Measurements from ENCODE around the gene MPP4. TPM values are rescaled to one million over a fixed set of nuclear protein-coding genes. Genes with fewer than 3 reads are reported as not detected.
"Not testable (repeated sequence)": the region's sequence is repeated elsewhere in the genome, so short reads cannot be mapped to it uniquely, and the experiment has no call there.

The MPP4 gene
- polyA plus RNA-seq, 1 donor = 0.47 TPM

- DNase-seq = not testable (repeated sequence)
These were observed 27.2 kb downstream of the MPP4 start for GRCh38 chr2:201671205-201671604.

GRCh38 chr2:201669865-201670264 lies 28.6 kb downstream of the MPP4 start:
- no peak for DNase-seq

GRCh38 chr2:201668402-201668910 lies 30.0 kb downstream of the MPP4 start:
- DNase-seq = no peak

- DNase-seq = no peak
These were observed 34.1 kb downstream of the MPP4 start for GRCh38 chr2:201664334-201664733.

- DNase-seq = no peak
These were observed 37.1 kb downstream of the MPP4 start for GRCh38 chr2:201661366-201661765.

- no peak for DNase-seq
These were observed 38.0 kb downstream of the MPP4 start for GRCh38 chr2:201660293-201660895.

- no peak for DNase-seq
These were observed 41.7 kb downstream of the MPP4 start for GRCh38 chr2:201656740-201657139.

- DNase-seq = no peak
These were observed 42.3 kb downstream of the MPP4 start for GRCh38 chr2:201656102-201656501.

- DNase-seq = no peak
These were observed 43.6 kb downstream of the MPP4 start for GRCh38 chr2:201654616-201655384.

- no peak for DNase-seq
These were observed 45.2 kb downstream of the MPP4 start for GRCh38 chr2:201653221-201653620.

GRCh38 chr2:201649442-201649841 lies 49.0 kb downstream of the MPP4 start:
- DNase-seq = no peak

- no peak for DNase-seq
These were observed 51.0 kb downstream of the MPP4 start for GRCh38 chr2:201647431-201647830.

GRCh38 chr2:201644001-201644400 lies 54.4 kb downstream of the MPP4 start:
- peak; percentile 27 for DNase-seq

- peak; percentile 50 for DNase-seq
These were observed 55.1 kb downstream of the MPP4 start, which contains the start of gene TMEM237 for GRCh38 chr2:201643216-201643890. Gene TMEM237, minus strand, starts transcription at chr2:201643503. Its CDS starts 103 bp downstream, at chr2:201643400.

- peak; percentile 85 for DNase-seq
These were observed 55.7 kb downstream of the MPP4 start for GRCh38 chr2:201642579-201643215.

GRCh38 chr2:201642086-201642578 lies 56.3 kb downstream of the MPP4 start:
- DNase-seq = no peak

GRCh38 chr2:201639205-201639604 lies 59.2 kb downstream of the MPP4 start:
- DNase-seq = no peak

GRCh38 chr2:201638326-201638725 lies 60.1 kb downstream of the MPP4 start:
- DNase-seq = no peak

- no peak for DNase-seq
These were observed 64.7 kb downstream of the MPP4 start for GRCh38 chr2:201633661-201634249.

GRCh38 chr2:201631041-201631440 lies 67.4 kb downstream of the MPP4 start:
- no peak for DNase-seq

GRCh38 chr2:201630577-201630976 lies 67.9 kb downstream of the MPP4 start:
- DNase-seq = no peak

GRCh38 chr2:201628545-201628944 lies 69.9 kb downstream of the MPP4 start:
- no peak for DNase-seq

Data from left kidney (tissue), 2 donors.